SU-DHL-6 (cell line): Measurements from ENCODE around the gene COL4A2.

Experiments used
- CTCF ChIP-seq: fragments of 200-600 bp; sonication (generic); IDR thresholded peaks from one replicate; pipeline ENCODE4 v1.5.1; 2017; ENCODE audit warnings: antibody characterized with exemption, mild to moderate bottlenecking, low read length, moderate library complexity; ENCODE audit not compliant: insufficient read depth, poor library complexity, severe bottlenecking
- EZH2phosphoT487 ChIP-seq: fragments of 200-600 bp; sonication (generic), shearing (Covaris generic); conservative IDR thresholded peaks from 2 replicates; pipeline ENCODE4 v1.6.1; 2018; ENCODE audit warnings: mild to moderate bottlenecking, antibody characterized with exemption, low read length, moderate library complexity, mixed read lengths

GRCh38 chr13:110346661-110347067 is 39.6 kb downstream of the COL4A2 start:
- TF ChIP-seq CTCF (no peak), EZH2phosphoT487 (no peak)
